VCaP (cell line): ENCODE measurements around the gene AK4.

Source experiments
- H3K27ac ChIP-seq: fragments of 450-650 bp; 2 replicates; pipeline ENCODE4 v1.5.1; 2017
- TF ChIP-seq, protein P1 (sequence below): fragments of 450-650 bp; conservative IDR thresholded peaks from 2 replicates; pipeline ENCODE4 v1.5.1; 2017; ENCODE audit warnings: mild to moderate bottlenecking, moderate library complexity

AK4 gene

DNA sequence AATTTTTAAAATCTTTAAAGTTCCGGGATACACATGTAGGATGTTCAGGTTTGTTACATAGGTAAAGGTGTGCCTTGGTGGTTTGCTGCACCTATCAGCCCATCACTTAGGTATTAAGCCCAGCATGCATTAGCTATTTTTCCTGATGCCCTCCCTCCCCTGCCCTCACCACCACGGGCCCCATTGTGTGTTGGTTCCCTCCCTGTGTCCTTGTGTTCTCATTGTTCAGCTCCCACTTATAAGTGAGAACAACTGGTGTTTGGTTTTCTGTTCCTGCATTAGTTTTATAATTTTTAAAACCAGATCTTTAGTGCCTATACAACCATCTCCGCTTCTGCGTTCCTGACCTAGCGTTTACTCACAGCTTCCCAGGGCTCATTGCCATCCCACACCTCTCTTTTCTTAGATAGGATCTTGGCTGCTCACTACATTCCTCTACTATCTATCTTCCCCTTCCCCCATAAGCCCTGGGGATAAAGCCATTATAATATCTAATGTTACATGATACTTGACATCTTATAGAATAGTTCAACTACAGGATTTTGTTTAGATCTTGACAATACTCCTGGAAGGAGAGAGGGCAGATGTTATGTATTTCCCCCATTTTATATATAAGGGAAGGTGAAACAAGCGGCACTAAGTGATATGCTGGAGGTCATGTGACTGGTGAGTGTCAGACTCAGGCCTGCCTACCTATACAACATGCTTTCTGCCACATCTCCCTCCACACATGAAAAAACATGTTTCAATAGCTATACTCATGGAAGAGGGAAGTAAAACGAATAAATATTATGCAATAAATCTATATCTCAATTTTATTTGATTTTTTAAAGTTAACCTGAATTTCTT is 109.1 kb downstream of the AK4 start:
- H3K27ac ChIP-seq: no peak overlapping the region
- TF ChIP-seq, protein P1, sequence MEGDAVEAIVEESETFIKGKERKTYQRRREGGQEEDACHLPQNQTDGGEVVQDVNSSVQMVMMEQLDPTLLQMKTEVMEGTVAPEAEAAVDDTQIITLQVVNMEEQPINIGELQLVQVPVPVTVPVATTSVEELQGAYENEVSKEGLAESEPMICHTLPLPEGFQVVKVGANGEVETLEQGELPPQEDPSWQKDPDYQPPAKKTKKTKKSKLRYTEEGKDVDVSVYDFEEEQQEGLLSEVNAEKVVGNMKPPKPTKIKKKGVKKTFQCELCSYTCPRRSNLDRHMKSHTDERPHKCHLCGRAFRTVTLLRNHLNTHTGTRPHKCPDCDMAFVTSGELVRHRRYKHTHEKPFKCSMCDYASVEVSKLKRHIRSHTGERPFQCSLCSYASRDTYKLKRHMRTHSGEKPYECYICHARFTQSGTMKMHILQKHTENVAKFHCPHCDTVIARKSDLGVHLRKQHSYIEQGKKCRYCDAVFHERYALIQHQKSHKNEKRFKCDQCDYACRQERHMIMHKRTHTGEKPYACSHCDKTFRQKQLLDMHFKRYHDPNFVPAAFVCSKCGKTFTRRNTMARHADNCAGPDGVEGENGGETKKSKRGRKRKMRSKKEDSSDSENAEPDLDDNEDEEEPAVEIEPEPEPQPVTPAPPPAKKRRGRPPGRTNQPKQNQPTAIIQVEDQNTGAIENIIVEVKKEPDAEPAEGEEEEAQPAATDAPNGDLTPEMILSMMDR: no peak

DNA sequence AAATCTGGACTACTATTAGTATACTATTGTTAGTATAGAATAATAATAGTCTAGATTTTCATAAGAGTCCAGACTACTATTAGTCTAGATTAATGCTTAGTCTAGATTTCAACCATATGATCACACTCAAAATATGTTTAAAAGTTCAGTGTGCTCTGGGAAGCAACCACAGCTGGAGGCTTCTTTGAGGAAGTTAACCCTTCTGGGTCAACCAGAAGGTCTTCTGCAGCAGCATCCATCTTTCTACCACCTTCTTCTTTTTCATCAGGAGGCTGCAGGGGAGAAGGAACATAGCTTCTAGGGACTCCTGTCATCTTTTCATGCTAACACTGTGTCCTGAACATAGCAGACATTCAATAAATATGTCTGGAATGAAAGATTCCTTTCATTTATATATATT is 110.1 kb downstream of the AK4 start:
- TF ChIP-seq, protein P1: no peak
- no peak overlapping the region for H3K27ac ChIP-seq

DNA sequence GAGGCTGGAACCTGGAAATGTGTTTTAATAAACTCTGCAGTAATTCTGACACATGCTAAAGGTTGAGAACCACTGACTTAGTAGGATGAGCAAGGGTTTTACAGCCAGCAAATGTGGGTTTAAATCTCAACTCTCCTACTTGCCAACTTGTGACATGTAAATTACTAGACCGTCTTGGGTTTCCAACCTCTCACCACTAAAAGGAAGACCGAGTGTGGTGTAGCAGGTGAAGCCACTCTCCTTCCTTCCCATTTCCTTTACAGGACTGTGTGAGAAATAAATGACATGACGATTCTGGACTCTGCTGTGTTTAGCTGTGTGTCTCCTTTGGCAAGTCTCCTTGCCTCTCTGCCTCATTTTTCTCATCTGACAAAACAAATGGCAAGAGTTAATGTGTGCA is 111.8 kb downstream of the AK4 start:
- TF ChIP-seq, protein P1: no peak

DNA sequence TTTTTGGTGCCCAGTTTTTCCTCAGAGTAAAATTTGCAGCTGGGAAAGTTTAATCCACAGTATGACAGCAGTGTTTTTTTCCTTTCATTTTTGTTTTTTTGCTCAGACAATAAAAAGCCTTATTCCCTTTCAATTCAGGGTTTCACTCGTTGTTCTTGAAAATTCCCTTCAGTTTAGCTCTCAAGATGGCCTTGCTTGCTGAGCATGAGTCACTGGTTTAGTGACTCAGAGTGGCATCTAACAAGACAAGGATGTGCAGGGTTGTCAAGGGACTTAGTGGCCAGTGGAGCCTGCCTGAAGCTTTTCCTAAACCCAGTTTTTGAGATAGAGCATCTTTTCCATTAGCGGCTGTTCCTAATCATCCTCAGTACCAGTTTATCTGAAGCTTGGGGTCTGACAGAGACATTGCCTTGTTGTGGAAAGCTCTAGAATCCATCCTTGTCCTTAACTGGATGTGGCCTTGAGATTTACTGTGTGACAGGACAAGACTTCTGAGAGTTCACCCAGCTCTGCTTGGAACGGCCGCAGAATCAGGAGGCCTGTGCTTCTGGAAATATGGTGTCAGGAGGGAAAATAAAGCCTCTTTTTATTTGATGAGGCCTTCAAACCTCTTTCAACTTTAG is 113.0 kb downstream of the AK4 start:
- TF ChIP-seq, protein P1: no peak
- no peak overlapping the region for H3K27ac ChIP-seq

More for the DNA sequence above, 111.8 kb downstream of the AK4 start:
- H3K27ac ChIP-seq: no peak overlapping the region

DNA sequence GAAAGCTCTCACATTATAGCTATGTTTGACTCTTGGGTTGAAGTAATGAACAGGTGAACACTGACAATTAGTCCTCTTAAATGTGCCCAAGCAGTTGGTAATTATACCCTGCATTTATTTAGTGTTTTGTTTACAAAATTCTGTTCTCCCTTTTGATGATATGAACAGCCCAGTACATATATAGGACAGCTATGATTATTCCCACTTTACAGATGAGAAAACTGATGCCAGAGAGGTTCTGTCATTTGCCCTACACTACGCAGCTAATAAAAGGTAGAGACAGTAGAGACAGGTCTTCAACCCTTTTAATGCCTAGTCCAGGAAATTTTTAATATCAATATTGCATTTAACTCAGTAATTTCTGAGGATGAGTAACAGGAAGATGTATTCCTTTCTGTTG is 115.3 kb downstream of the AK4 start:
- TF ChIP-seq, protein P1: no peak
- no peak overlapping the region for H3K27ac ChIP-seq

DNA sequence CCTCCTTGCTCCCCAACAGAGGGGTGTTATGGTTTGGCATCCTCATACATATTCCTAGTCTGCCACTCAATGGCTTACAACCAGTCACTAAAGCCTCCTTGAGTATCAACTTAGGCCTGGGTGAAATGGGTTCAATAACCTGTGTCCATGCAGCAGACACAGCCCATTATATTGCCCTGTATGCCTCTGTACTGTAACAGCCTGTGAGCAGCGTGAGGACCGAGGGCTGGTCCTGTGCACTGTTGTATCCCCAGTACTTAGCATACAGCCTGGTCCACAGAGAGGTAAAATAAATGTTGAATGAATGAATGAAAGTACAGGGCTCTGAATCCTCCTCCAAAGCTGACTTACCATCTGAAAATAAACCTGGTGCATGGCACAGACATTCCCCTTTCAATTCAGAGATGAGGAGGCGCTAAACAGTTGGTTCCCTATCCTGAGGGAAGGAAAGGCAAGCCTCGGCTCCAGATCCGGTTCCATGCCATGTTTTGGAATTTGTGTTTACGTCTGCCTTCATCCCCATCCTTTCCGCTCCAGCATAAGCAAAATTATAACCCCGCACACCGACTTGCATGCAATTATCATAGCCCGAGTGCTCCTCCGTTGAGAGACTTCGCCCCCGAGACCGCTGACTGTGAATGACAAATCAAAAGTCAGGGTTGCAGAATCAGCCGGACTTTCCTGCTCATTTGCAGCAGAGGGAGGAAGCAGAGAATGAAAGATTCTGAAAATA is 116.4 kb downstream of the AK4 start:
- no peak overlapping the region for H3K27ac ChIP-seq
- TF ChIP-seq, protein P1: no peak

DNA sequence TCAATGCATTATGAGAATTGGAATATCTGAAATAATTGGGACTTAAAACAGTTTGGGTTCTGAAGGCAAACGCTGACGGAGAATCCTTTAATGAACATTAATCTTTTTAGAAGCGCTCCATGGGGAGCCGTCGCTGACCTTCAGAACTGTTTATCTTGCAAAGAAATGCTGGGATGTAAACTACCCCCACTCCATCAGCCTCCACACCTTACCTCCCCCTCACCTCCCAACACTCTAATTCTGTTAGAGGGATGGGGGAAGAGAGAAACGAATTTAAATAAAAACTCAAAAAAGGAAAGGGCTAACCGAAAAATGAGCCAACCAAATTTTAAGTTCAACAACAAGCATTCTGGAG is 117.3 kb downstream of the AK4 start:
- H3K27ac ChIP-seq: no peak overlapping the region
- TF ChIP-seq, protein P1: no peak
